HG02852 (cell line): ENCODE data around the gene GRIA1.

Experiments used
- ATAC-seq: cut with Tn5 transposase; IDR thresholded peaks from one replicate; pipeline ENCODE4 v1.9.1; 2021; ENCODE audit warnings: mild to moderate bottlenecking, moderate library complexity; ENCODE audit not compliant: unreplicated experiment

The GRIA1 gene

GRCh38 chr5:153543959-153544470 is 53.5 kb downstream of the GRIA1 start:
- no peak for ATAC-seq

DNA sequence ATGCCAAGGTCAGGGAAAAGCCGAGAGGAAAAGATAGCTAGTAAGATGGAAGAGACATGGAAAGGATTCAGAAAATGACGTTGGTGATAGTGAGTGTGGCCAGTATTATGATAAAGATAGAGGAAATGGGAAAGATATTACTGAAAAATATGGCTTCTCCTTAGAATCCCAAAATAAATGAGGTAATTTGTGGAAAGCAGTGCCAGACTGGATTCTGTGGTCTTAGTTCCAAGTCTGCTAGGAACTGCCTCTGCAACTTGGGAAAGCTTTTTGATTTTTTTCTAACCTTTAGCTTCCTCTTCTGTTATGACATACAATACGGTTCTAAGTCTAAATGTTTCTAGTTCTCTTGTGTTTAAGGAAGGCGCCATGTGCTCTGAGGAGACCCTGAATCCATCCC is 54.2 kb downstream of the GRIA1 start:
- no peak for ATAC-seq

DNA sequence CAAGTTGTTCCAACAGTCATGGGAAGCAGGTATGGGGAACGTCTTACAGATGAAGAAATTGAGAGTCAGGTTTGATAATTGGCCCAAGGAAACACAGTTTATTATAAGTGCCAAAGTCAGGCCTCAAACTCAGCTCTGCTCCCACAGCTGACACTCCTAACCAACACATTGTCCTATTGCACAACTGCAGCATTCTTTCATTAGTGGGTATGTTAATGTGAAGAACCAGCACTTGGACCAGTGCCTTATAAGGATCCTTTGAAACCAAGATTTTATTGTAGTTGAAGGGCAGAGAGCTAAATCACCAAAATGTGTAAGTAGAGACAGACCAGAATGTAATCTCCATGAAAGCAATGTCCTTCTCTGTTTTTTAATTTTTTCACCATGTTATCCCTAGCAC is 56.1 kb downstream of the GRIA1 start:
- ATAC-seq, result no peak

GRCh38 chr5:153551537-153552079 is 61.1 kb downstream of the GRIA1 start:
- ATAC-seq, result no peak

GRCh38 chr5:153552886-153553285 is 62.4 kb downstream of the GRIA1 start:
- no peak for ATAC-seq

DNA sequence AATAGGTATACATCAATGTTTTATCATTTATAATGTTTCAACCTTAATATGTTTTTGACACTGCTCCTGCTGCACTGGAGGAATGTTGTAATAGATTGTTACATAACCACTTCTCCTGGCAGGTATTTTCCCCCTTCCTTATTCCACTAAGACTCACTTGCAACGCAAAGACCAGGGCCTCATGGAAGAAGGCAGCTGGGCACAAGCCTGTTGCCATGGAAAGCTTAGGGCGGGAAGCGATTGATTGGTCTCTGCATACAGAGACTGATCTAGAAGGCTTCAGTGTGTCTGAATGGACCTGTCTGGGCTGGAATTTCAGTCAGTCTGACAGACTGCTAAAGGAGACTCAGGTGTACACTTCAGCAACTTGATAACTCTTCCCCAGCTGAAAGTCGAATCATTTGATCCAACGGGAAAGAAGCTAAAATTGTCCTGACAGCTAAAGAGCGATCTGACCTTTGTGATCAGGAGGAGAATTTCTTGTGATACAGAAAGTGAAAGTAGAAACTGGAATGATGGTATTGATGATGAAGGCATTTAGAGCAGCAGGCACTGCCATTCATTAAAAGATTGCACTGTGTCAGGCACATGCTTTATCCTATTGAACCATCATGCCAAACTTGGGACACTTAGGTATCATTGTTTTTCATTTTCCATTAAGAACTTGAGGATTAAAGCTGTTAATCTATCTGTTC is 65.1 kb downstream of the GRIA1 start:
- ATAC-seq, result no peak

- ATAC-seq, result no peak
These were observed 68.5 kb downstream of the GRIA1 start for GRCh38 chr5:153558957-153559356.

- ATAC-seq, result no peak
These were observed 69.5 kb downstream of the GRIA1 start for GRCh38 chr5:153559926-153560325.

DNA sequence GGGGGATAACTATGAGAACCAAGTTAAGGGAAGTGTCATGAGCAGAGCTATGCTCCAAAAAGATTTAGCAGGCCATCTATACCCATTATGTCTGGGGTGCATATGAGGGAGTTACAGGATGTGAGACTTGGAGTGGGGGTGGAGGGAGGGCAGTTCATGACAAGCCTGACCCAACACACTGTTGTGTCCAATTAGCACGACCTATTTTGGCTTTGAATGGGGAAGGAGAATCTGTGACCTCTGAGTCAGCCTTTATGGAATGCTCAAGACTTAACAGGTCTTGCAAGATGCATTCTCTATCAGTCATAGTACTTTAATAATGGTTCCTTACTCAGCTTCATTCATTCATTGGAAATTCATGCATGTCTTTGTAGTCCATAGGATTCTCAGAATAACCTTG is 71.7 kb downstream of the GRIA1 start:
- no peak for ATAC-seq

DNA sequence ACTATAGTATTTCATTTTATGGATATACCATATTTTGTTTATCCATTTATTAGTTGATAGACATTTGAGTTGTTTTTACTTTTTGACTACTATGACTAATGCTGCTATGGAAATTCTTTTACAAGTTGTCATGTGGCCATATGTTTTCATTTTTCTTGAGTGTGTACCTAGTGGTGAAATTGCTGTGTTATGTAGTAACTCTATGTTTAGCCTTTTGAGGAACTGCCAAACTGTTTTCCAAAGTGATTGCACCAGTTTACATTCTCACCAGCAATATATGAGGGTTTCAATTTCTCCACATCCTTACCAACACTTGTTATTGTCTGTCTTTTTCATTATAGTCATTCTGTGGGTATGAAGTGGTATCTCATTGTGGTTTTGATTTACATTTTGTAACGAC is 75.4 kb downstream of the GRIA1 start:
- no peak for ATAC-seq

- ATAC-seq, result no peak
These were observed 78.6 kb downstream of the GRIA1 start for GRCh38 chr5:153569036-153569435.

DNA sequence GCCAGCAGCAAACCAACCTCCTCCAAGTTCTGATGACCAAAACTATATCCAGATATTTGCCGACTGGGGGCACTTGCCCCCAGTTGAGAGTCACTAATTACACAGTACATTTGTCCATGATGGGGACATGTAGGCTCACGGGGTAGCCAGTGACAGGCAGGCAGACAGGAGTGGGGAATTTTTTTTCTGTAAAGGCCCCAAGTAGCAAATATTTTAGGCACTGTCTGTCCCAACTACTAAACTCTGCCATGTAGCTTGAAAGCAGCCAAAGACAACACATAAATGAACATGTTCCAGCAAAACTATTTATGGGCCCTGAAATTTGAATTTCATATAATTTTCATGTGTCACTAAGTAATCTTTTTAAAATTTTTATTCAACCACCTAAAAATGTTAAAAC is 80.7 kb downstream of the GRIA1 start:
- ATAC-seq, result no peak

GRCh38 chr5:153572411-153573145 is 82.1 kb downstream of the GRIA1 start:
- no peak for ATAC-seq

DNA sequence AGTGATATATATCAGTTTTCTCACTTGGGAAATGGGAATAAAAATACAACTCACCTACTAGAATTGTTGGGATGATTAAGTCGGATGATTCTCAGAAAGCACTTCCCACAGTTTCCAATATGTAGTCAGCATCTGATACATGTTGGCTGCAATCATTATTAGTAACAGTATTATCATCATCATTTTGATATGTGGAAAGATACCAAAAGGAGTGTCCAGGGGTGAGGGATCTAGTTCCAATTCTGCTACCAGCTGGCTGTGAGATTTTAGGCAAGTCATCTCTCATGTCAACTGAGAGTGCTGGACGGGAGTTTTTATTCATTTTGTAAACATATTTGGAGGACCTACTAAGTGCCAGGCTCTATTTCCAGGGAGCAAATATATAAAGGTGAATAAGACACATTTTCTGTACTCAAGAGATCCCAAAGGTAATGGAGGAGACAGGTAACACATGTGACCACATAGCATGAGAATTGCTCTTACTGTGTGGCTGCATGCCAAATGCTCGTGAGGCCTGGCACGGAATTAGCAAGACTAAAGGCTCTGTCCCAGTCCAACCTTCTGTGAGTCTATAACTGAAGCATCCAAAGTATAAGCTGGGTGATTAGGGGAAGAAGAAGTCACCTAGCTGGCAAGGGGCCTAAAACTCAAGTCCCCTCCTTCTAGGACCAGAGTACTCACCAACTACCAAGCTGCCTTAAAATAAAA is 83.0 kb downstream of the GRIA1 start:
- ATAC-seq, result no peak

- ATAC-seq, result no peak
These were observed 93.9 kb downstream of the GRIA1 start for GRCh38 chr5:153584126-153584959.

- no peak for ATAC-seq
These were observed 94.5 kb downstream of the GRIA1 start for GRCh38 chr5:153584960-153585359.

DNA sequence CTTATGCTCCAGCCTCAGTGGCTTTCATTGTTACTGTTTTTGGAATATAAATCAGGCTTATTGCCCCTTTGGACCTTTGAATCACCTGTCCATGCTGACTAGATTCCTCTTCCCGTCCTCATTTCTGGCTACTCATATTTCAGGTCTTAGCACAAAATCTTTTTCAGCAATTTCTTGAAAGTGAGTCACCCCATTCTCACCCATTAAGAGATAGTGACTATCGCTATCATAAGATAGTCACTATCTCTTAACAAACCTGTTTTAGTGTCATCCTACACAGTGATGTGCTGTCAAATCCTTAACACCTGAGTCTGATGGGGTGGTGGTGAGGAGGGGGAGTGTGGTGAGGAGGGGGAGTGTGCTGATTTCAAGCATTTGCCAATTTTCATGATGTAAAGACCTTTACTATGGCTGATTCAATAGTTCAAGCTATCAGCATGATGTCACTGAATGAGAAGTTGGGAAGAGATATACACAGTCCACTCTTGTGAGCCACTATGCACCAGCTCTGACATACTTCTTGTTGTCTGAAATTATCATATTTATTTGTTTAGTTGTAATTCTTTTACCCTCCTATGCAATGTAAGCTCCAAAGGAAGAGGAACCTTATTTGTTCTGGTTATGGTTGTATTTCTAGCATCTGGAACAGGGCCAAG is 95.3 kb downstream of the GRIA1 start:
- ATAC-seq, result no peak

DNA sequence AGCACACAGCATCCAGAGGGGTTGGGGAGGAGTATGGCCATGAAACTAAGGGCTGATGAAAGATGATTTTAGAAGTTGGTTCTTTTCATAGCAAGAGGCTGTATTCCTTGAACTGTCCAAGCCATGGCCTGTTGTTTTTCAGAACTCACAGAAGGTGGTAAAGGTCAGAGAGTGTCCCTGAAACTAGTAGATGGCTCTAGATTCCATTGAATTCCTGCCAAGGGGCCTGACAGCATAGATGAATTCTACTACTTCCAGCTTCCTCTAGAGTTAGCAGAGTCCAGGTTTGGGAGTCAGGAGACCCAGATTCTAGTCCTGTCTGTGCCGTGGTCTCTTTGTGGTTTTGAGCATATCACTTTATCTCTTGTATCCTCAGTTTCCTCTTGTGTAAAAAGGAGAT is 101.6 kb downstream of the GRIA1 start:
- no peak for ATAC-seq

DNA sequence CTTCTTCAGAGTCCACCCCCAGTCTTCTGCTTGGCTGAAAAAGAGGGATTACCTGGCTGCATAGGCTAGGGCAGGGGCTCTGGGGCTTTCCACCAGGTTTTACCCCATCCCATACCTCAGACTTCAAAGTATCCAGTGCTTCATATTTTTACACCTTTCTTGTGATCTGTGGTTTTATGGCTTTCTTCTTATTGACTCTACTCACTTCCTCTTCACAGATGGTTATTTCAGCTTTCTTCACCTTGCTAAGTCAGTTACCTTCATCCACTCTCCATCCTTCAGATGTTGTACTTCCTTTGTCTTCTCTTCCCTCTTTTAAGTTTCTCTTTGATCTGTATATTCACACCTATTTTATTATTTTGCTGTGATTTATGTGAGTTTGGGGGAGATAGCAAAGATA is 104.3 kb downstream of the GRIA1 start:
- no peak for ATAC-seq

- ATAC-seq, result no peak
These were observed 107.6 kb downstream of the GRIA1 start for GRCh38 chr5:153598099-153598498.
